H1 (cell line): ENCODE results near the gene PES1. TPM values are rescaled to one million over a fixed set of nuclear protein-coding genes. Genes with fewer than 3 reads are reported as not detected.

ENCODE experiments used
- CTCF ChIP-seq, 3 experiments: IDR thresholded peaks; 1 replicate in 2 of 3; 2 replicates in 1 of 3; pipeline versions ENCODE4 v1.5.1 to v1.6.1; 2011; ENCODE audit warnings: low read length in 3 of 3, mild to moderate bottlenecking in 3 of 3, inconsistent platforms in 2 of 3, low read depth in 1 of 3, moderate library complexity in 1 of 3; ENCODE audit not compliant: insufficient read depth in 1 of 3; ENCODE audit errors: control extremely low read depth in 1 of 3
- FOSL1 ChIP-seq: IDR thresholded peaks from 2 replicates; pipeline ENCODE4 v1.6.1; 2011; ENCODE audit warnings: mild to moderate bottlenecking, low read depth, low read length, moderate library complexity; ENCODE audit not compliant: insufficient read depth
- GTF2F1 ChIP-seq: IDR thresholded peaks from 2 replicates; pipeline ENCODE4 v1.6.1; 2012; ENCODE audit warnings: low read depth, low read length, improper control_type of control experiment, borderline replicate concordance
- POU5F1 ChIP-seq: IDR thresholded peaks from 2 replicates; pipeline ENCODE4 v1.6.1; 2011; ENCODE audit warnings: low read depth, mild to moderate bottlenecking, low read length, moderate library complexity
- SIRT6 ChIP-seq: IDR thresholded peaks from one replicate; pipeline ENCODE4 v1.7.1; 2012; ENCODE audit warnings: low read length, inconsistent platforms
- polyA plus RNA-seq, 7 experiments: library from polyadenylated mRNA; depleted of rRNA in 3 of 7; stranded (reverse) in 5 of 7; unstranded in 2 of 7; fragments of >200 nt in 5 of 7; fragments of 200-250 nt in 2 of 7; gene quantifications; 1 replicate in 5 of 7; 2 replicates in 1 of 7; 4 replicates in 1 of 7; pipeline versions ENCODE4 v1.2.1 to v1.2.3, GENCODE V29; 2011 to 2013; ENCODE audit warnings: missing spikeins in 2 of 7, mixed read lengths in 2 of 7
- total RNA-seq: library from RNA; stranded (reverse); fragmentation: NEBNext Ultra II Directional; extraction: Animal tissue kit (Norgen Biotek cat#: 25700); gene quantifications from 2 replicates; pipeline ENCODE4 v1.2.1, GENCODE V29; 2021

Gene PES1
- total and polyA plus RNA-seq, 2 of the 8 experiments (the other 6 are each of a cell fraction or from before 2014, with no cell fraction given) = 121 to 191 TPM

- TF ChIP-seq CTCF (IDR thresholded peaks at IDR 0.05; ENCODE audit: control extremely low read depth in 1 of 3, insufficient read depth in 1 of 3, low read depth in 1 of 3, low read length in 3 of 3) (peak; percentile 34 to 47 (median 37)), POU5F1 (no peak), GTF2F1 (no peak), SIRT6 (no peak), FOSL1 (no peak)
Observed at GRCh38 chr22:30556388-30556787, 35.3 kb downstream of the PES1 start (continued).
